Naive B cell (primary cell): Measurements from ENCODE around the gene ERGIC1. TPM values are rescaled to one million over a fixed set of nuclear protein-coding genes. Genes with fewer than 3 reads are reported as not detected.
A peak's percentile ranks its signal among the peaks of the same experiment; 100 is the strongest.

ENCODE experiments used
- ATAC-seq, 2 donors: fragments of 150-1000 bp; cut with Tn5 transposase; 2 replicates each; pipeline ENCODE4 v1.10.0; 2021; ENCODE audit warnings: low read depth in 2 of 2, mild to moderate bottlenecking in 2 of 2, moderate library complexity in 2 of 2
- DNase-seq: peaks from one replicate; pipeline ENCODE4 v3.0.0; 2022
- H3K27ac Mint-ChIP-seq, 6 donors: one replicate each; pipeline ENCODE4 v1.8.0; 2020 to 2022; ENCODE audit warnings: mild to moderate bottlenecking in 6 of 6, mixed read lengths in 6 of 6, moderate library complexity in 5 of 6, inconsistent platforms in 2 of 6
- H3K27me3 Mint-ChIP-seq, 3 donors: one replicate each; pipeline ENCODE4 v1.8.0; 2021 to 2022; ENCODE audit warnings: mixed read lengths in 3 of 3, mild to moderate bottlenecking in 1 of 3
- H3K36me3 Mint-ChIP-seq, 2 donors: one replicate each; pipeline ENCODE4 v1.8.0; 2020 to 2022; ENCODE audit warnings: mixed read lengths in 2 of 2, inconsistent platforms in 1 of 2, mild to moderate bottlenecking in 1 of 2
- H3K4me1 Mint-ChIP-seq, 3 donors: one replicate each; pipeline ENCODE4 v1.8.0; 2020 to 2022; ENCODE audit warnings: mixed read lengths in 3 of 3, inconsistent platforms in 1 of 3, mild to moderate bottlenecking in 1 of 3, moderate library complexity in 1 of 3
- H3K4me3 Mint-ChIP-seq, 8 donors: one replicate each; pipeline ENCODE4 v1.8.0; 2020 to 2022; ENCODE audit warnings: mild to moderate bottlenecking in 8 of 8, mixed read lengths in 8 of 8, moderate library complexity in 8 of 8, inconsistent platforms in 2 of 8
- H3K9me3 Mint-ChIP-seq, 7 donors: one replicate each; pipeline ENCODE4 v1.8.0; 2020 to 2022; ENCODE audit warnings: mixed read lengths in 7 of 7, mild to moderate bottlenecking in 5 of 7, inconsistent platforms in 2 of 7, moderate library complexity in 1 of 7
- polyA plus RNA-seq, 6 donors: library from polyadenylated mRNA; unstranded; fragments of 300-500 nt; fragmentation: Illumina TruSeq; gene quantifications; one replicate each; pipeline ENCODE4 v1.2.3, GENCODE V29; 2021; ENCODE audit warnings: low read depth in 6 of 6

Gene ERGIC1
- polyA plus RNA-seq, 6 donors from 2014 or later, result 53.2 to 86.1 (median 64.4) TPM

DNA sequence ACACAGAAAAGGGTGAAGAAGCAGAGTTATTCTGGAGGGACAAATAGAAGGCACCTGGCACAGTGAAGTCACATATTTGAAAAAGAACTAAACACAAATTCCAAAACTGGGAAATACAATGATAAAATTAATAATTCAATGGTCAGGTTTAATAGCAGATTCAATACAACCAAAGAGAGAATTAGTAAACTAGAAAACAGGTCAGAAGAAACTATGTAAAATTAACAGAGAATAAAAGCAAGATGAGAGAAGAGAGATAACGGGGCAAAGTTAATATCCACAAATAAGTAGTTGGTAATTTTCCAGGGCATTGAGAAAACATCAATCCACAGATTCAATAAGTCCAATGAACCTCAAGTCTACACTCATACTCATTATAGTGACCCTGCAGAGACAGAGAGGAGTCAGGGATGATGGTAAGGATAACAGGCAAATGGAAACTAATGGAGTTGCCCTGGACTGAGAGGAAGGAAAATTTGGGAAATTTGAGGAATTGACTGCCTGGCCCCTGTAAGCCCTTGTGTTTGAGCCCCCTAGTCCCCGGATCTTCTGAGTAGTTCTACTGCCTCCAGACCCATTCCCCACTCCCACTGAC, 8.3 kb upstream of the ERGIC1 start:
- H3K36me3 Mint-ChIP-seq, result peaks cover 10 to 19% of the 10 kb centered on the region in 2 donors
- peak overlapping the region in 1 of 8 donors; percentile 54 for H3K4me3 Mint-ChIP-seq
- peaks cover 0 to 5% (median 2%) of the 10 kb centered on the region in 3 donors for H3K4me1 Mint-ChIP-seq
- ATAC-seq, result no peak
- H3K27ac Mint-ChIP-seq, result peak overlapping the region in 2 of 6 donors; percentile 80 to 88
- DNase-seq, result no peak
- H3K27me3 Mint-ChIP-seq, result no peaks in the 10 kb centered on the region
- peaks cover 3 to 19% (median 17%) of the 10 kb centered on the region in 7 donors for H3K9me3 Mint-ChIP-seq

DNA sequence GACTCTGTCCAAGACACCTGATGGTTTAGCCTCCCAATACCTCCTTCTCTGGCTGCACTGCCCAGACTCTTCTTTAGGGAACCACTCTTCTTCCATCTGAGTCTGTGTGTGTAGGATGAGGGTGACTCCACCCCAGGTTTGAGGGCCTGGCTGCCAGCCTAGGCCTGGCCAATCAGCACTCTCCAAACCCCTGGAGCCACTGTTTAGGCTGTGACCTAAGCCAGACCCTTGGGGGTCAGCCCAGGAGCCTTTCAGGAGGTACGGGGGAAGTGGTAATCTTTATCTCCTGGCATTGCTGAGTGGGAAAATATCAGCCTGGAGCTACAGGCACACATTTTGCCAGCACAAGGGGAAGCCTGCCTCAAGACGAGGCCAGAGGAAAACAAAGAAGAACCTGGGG, 6.2 kb upstream of the ERGIC1 start:
- peak overlapping the region in 1 of 6 donors; percentile 17 for H3K27ac Mint-ChIP-seq
- peaks cover 3 to 19% (median 17%) of the 10 kb centered on the region in 7 donors for H3K9me3 Mint-ChIP-seq
- no peak for ATAC-seq
- peak overlapping the region in 1 of 8 donors; percentile 35 for H3K4me3 Mint-ChIP-seq
- no peaks in the 10 kb centered on the region for H3K27me3 Mint-ChIP-seq
- H3K36me3 Mint-ChIP-seq, result peaks cover 10 to 19% of the 10 kb centered on the region in 2 donors
- no peak for DNase-seq
- peaks cover 0 to 8% (median 5%) of the 10 kb centered on the region in 3 donors for H3K4me1 Mint-ChIP-seq

DNA sequence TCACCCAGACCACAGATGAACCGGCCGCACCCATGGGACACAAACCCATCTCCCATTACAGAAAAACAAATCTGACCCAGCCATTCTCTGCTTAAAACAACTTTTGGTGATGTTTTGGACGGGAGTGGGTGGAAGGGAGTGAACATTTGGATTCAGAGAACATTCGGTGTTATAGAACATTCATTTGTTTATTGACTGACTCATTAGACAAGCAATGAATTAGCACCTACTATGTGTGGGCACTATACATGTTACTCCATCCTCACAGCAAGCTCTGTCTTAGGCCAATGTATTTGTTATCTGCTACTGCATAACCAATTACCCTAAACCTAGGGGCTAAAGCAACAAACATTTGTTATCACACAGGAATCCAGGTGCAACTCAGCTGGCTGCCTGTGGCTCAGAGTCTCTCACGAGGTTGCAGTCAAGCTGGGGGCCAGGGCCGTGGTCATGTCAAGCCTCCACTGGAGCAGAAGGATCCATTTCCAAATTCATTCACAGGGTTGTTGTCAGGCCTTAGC, 5.1 kb upstream of the ERGIC1 start:
- ATAC-seq, result no peak
- peaks cover 0 to 19% (median 12%) of the 10 kb centered on the region in 3 donors for H3K4me1 Mint-ChIP-seq
- no peaks in the 10 kb centered on the region for H3K27me3 Mint-ChIP-seq
- DNase-seq, result no peak
- peak overlapping the region in 3 of 6 donors; percentile 17 to 40 (median 39) for H3K27ac Mint-ChIP-seq
- peaks cover 3 to 19% (median 17%) of the 10 kb centered on the region in 7 donors for H3K9me3 Mint-ChIP-seq
- H3K36me3 Mint-ChIP-seq, result peaks cover 10 to 19% of the 10 kb centered on the region in 2 donors
- H3K4me3 Mint-ChIP-seq, result no peak overlapping the region

DNA sequence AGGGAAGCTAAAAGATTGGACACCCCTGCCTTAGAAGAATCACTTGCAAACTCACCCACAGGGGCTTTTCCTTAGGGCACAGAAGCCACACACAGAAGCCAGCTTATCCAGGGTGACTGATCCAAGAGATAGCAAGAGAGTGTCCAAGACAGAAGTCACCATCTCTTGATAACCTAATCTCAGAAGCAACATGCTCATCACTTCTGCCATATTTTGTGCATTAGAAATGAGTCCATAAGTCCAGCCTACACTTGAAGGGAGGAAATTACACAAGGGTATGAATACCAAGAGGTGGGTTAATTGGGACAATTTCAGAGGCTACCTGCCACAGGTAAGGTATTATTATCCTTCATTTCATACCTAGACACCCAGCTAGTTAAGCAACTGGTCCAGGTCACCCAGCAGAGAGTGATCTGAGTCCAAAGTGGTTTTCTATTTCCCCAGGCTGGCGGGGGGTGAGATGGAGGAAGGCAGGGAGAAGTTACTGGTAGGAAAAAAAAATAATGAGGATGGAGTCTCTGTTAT, 3.7 kb upstream of the ERGIC1 start:
- DNase-seq (no peak), ATAC-seq (no peak)
- H3K4me3 Mint-ChIP-seq, result peak overlapping the region in 3 of 8 donors; percentile 5 to 80 (median 21)
- peaks cover 8 to 14% of the 10 kb centered on the region in 2 donors for H3K36me3 Mint-ChIP-seq
- peak overlapping the region in 2 of 6 donors; percentile 73 to 80 for H3K27ac Mint-ChIP-seq
- peaks cover 2 to 29% (median 16%) of the 10 kb centered on the region in 3 donors for H3K4me1 Mint-ChIP-seq
- no peaks in the 10 kb centered on the region for H3K27me3 Mint-ChIP-seq
- H3K9me3 Mint-ChIP-seq, result peaks cover 3 to 16% (median 15%) of the 10 kb centered on the region in 7 donors

DNA sequence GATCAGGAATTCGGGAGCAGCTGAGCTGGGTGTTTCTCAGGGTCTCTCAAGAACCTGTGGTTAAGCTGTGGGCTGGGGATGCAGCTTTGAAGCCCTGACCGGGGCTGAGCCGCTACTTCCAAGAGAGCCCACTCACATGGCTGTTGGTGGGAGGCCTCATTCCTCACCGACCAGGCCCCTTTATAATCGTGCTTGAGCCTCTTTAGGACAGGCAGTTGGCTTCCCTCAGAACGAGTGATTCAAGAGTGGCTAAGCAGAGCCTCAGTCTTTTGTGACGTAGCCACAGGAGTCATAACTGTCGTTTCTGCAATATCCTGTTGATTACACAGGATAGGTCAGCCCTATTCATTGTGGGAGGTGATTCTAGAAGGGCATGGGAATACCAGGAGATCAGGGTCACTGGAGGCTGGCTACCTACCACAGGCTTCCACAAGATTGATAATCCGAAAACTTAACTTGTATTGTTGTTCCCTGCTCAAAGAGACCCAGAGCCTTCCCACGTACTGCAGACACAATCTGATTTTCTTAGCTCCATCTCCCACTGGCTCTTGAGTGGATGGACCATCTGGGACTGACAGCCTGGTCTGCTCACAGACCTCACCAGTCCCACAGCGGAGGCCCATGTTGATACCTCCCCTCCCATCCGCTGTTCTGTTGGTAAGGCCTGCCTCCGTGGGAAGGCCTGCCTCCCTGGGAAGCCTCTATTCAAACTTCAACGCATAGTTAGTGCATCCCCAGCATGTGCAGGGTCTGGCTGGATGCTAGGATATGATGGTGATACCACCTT, 3.0 kb upstream of the ERGIC1 start:
- peak overlapping the region in 3 of 6 donors; percentile 73 to 98 (median 80) for H3K27ac Mint-ChIP-seq
- DNase-seq (no peak), ATAC-seq (no peak)
- peak overlapping the region in 2 of 8 donors; percentile 56 to 80 for H3K4me3 Mint-ChIP-seq
- H3K4me1 Mint-ChIP-seq, result peaks cover 10 to 36% (median 24%) of the 10 kb centered on the region in 3 donors
- peaks cover 0 to 9% (median 7%) of the 10 kb centered on the region in 7 donors for H3K9me3 Mint-ChIP-seq
- peaks cover under 1 to 7% of the 10 kb centered on the region in 2 donors for H3K36me3 Mint-ChIP-seq
- no peaks in the 10 kb centered on the region for H3K27me3 Mint-ChIP-seq

DNA sequence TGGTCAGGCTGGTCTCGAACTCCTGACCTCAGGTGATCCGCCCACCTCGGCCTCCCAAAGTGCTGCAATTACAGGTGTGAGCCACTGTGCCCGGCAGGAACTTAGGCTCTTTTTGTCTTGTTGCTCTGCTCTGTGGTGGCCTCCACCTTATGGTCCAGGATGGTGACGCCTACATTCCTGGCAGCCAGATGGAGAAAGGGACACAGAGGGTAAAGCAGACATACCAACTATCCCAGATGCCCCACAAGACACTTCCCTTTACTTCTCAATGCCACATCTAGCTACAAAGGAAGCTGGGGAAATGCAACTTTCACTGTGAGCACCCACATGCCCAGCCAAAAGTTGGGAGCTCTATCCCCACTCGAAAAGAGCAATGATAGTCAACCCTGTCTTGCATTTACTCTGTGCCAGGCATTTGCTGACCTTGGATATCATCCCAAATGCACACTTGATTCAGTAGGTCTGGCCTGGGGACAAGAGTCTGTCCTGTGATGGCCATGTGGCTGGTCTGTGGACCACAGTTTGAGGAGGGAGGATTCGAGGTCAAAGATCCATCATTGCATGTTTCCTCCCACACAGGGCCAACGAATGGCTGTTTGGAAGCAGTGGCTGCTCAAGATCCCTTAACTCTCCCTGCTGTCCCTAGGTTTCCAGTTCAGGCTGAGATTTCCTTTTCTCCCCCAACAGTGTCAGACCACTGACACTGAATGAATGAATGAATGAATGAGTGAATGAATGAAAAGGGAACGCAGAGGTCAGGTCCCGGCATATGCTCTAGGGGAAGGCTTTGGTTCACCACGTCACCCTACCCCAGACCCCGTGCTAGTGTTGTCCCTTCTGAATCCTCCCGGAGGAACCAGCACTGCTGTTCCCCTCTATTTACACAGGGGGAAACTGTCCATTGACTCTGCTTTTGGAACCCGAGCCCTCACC, 1.4 kb upstream of the ERGIC1 start:
- H3K27ac Mint-ChIP-seq, result peak overlapping the region; percentile 95 to 99 (median 98)
- no peaks in the 10 kb centered on the region for H3K36me3 Mint-ChIP-seq
- ATAC-seq (no peak), DNase-seq (no peak)
- peaks cover 25 to 50% (median 39%) of the 10 kb centered on the region in 3 donors for H3K4me1 Mint-ChIP-seq
- H3K27me3 Mint-ChIP-seq, result no peaks in the 10 kb centered on the region
- H3K4me3 Mint-ChIP-seq, result peak overlapping the region; percentile 85 to 95 (median 92)
- H3K9me3 Mint-ChIP-seq, result no peaks in the 10 kb centered on the region

DNA sequence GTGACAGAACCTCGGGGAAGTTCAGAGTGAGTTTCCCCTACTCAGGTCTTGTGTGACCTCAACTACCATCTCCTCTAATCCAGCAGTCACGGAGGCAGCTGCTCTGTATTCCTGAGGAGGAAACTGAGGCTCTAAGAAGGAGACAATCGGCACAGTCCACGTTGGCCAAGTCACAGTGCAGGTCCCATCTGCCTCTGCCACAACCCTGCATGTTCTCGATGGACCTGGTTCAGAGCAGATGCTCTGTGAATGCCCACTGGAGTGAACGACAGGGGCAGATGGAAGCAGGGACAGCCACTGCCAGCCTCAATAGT, 722 bp upstream of the ERGIC1 start:
- ATAC-seq, result no peak
- DNase-seq, result no peak
- Mint-ChIP-seq H3K4me1 (peaks cover 31 to 53% (median 46%) of the 10 kb centered on the region in 3 donors), H3K27me3 (no peaks in the 10 kb centered on the region), H3K27ac (peak overlapping the region; percentile 95 to 99 (median 98)), H3K36me3 (no peaks in the 10 kb centered on the region), H3K9me3 (no peaks in the 10 kb centered on the region), H3K4me3 (peak overlapping the region; percentile 85 to 95 (median 92))

DNA sequence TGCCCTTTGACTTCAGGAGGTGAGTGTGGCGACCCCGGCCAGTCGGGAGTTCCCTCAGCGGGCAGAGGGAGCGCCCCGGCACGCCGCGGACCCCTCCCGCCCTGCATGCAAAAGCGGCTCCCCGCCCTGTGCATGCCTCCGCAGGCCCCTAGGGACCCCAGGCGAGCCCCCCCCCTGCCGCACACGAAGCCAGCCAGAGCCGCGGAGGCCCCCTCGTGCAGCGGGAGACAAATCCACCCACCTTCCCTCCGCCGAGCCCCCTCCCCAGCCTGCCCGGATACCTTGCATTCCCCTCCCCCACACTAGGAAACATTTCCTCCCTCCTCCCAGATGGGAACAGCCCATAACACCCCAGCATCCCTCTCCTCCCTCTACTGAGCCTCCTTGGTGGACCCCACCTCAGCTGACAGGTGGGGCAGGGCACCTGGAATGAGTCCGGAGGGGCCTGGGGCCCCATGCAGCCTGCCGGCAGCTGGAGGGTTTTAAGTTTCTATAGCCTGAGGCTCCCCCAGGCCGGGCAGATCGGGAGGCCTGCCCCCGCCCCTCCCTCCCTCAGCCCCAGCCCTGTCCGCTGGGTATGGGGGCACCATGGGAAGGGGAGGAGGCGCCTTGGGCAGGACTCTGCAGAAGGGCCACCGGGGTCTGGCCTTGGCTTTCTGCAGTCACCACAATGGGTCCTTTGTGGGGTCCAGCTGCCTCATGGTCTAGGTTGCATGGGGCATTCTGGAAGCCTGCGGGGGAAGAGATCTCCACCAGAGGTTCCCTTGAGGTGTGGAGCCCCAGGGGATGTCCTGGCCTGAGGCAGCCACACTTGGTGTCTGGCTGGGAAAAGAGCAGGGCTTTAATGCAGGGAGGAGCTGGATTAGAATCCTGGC, 601 bp downstream of the ERGIC1 start:
- ATAC-seq (peak; percentile 47 to 54), DNase-seq (no peak)
- H3K9me3 Mint-ChIP-seq, result no peaks in the 10 kb centered on the region
- peak overlapping the region; percentile 88 to 95 (median 93) for H3K4me3 Mint-ChIP-seq
- no peaks in the 10 kb centered on the region for H3K27me3 Mint-ChIP-seq
- H3K36me3 Mint-ChIP-seq, result no peaks in the 10 kb centered on the region
- peaks cover 33 to 55% (median 55%) of the 10 kb centered on the region in 3 donors for H3K4me1 Mint-ChIP-seq
- peak overlapping the region; percentile 94 to 99 (median 98) for H3K27ac Mint-ChIP-seq

DNA sequence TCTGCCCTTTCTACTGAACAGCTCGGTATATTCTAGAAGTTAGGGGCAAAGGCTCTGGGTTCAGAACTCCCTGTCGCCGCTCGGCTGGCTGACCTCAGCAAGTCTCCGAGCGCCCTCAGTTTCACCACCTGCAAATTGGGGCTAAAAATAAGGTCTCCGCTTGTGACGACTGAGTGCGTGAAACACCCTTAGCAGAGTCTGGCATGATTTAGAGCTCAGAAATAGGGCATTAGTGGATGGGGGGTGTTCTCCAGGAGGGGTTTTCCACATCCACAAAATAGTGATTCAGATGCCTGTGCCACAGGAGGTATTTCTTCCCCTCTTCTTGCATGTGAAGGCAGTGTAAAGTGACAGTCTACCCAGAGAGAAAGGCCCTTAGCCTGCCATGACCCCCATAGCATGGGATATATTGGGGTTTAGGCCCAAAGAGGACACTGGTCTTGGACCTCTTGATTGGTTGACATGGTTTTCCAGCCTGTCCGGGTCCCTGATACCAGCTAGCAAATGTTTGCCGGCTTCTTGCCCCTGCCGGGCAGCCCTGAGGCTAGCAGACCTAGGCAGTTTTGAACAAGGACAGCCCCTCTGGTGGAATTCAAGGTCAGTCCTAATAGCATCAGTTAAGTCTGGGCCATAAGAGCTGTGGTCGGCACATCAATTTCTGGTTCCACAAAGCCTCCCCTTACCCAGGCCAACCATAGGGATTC, 1.4 kb downstream of the ERGIC1 start:
- Mint-ChIP-seq H3K36me3 (peaks cover 0 to 6% of the 10 kb centered on the region in 2 donors), H3K27me3 (no peaks in the 10 kb centered on the region), H3K4me1 (peaks cover 39 to 63% (median 63%) of the 10 kb centered on the region in 3 donors), H3K27ac (peak overlapping the region; percentile 94 to 99 (median 98)), H3K9me3 (no peaks in the 10 kb centered on the region), H3K4me3 (peak overlapping the region; percentile 88 to 95 (median 93))
- DNase-seq (peak; percentile 35), ATAC-seq (peak; percentile 3 to 17)

DNA sequence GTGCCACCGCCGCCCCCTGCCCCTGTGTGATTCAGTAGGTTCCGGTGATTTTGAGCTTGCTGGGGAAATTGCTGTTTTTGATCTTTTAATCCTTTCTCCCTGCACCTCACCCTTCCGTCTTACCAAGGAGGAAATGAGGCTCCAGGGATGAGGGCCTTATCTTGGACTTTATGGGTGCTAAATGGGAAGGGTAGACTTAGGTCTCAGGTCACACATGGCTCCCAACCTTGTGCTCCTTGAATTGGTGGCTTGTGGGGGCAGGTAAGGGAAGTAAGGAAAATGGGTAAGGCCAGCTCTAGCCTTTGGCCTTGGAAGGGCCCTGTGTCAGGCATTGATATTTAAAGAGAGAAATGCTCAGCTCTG, 1.9 kb downstream of the ERGIC1 start:
- Mint-ChIP-seq H3K27ac (peak overlapping the region; percentile 94 to 99 (median 98)), H3K27me3 (no peaks in the 10 kb centered on the region), H3K9me3 (no peaks in the 10 kb centered on the region), H3K36me3 (peaks cover 0 to 6% of the 10 kb centered on the region in 2 donors), H3K4me3 (peak overlapping the region; percentile 88 to 95 (median 93)), H3K4me1 (peaks cover 43 to 68% (median 68%) of the 10 kb centered on the region in 3 donors)
- DNase-seq, result no peak
- ATAC-seq, result no peak

DNA sequence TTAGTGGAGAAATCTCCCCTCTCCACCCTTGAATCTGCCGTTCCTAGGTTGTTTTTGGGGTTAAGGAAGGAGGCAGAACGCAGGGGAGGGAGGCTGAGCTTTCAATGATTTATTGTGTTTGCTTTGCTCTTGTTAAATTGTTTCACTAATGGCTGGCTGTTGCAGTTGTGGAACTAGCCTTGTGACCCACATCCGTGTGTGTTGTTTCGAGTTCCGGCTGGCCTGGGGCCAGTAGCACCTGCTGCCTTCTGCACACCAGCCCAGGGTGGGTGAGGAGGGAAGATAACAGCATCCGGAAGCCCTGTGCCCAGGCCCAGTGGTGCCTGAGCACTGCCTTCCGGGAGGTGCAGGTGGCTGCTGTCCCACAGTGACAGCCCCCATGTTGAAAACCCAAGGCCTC, 3.6 kb downstream of the ERGIC1 start:
- Mint-ChIP-seq H3K4me1 (peaks cover 50 to 81% (median 73%) of the 10 kb centered on the region in 3 donors), H3K36me3 (peaks cover 0 to 6% of the 10 kb centered on the region in 2 donors), H3K27me3 (no peaks in the 10 kb centered on the region), H3K4me3 (peak overlapping the region; percentile 83 to 95 (median 92)), H3K27ac (peak overlapping the region; percentile 92 to 99 (median 98)), H3K9me3 (no peaks in the 10 kb centered on the region)
- peak; percentile 88 for DNase-seq
- ATAC-seq, result peak; percentile 71 to 72
